HEK293 (cell line): ENCODE results near the gene ZNF473.

Experiments used
- CTCF ChIP-seq: fragments of 450-650 bp; formaldehyde crosslinking; IDR thresholded peaks from 2 replicates; pipeline ENCODE4 v1.5.1; 2016; ENCODE audit warnings: missing biosample characterization, missing genetic modification characterization
- PRDM6 ChIP-seq: fragments of 450-650 bp; formaldehyde crosslinking; IDR thresholded peaks from 2 replicates; pipeline ENCODE4 v1.5.1; 2017; ENCODE audit warnings: missing biosample characterization, missing genetic modification characterization
- YY1 ChIP-seq: fragments of 450-650 bp; formaldehyde crosslinking; IDR thresholded peaks from 2 replicates; pipeline ENCODE4 v1.5.1; 2018; ENCODE audit warnings: missing biosample characterization, missing genetic modification characterization
- ZNF23 ChIP-seq: fragments of 450-650 bp; formaldehyde crosslinking; IDR thresholded peaks from 2 replicates; pipeline ENCODE4 v1.5.1; 2016; ENCODE audit warnings: missing biosample characterization, missing genetic modification characterization, borderline replicate concordance
- ZNF341 ChIP-seq: fragments of 450-650 bp; formaldehyde crosslinking; IDR thresholded peaks from 2 replicates; pipeline ENCODE4; 2016; ENCODE audit warnings: low read depth, missing biosample characterization, missing genetic modification characterization
- ZNF350 ChIP-seq: fragments of 450-650 bp; formaldehyde crosslinking; IDR thresholded peaks from 2 replicates; pipeline ENCODE4 v1.5.0; 2017; ENCODE audit warnings: missing biosample characterization, mild to moderate bottlenecking, missing genetic modification characterization
- ZNF473 ChIP-seq: fragments of 450-650 bp; formaldehyde crosslinking; IDR thresholded peaks from 2 replicates; pipeline ENCODE4 v1.5.1; 2017; ENCODE audit warnings: missing biosample characterization, missing genetic modification characterization
- ZNF529 ChIP-seq: fragments of 450-650 bp; formaldehyde crosslinking; IDR thresholded peaks from 2 replicates; pipeline ENCODE4 v1.5.1; 2017; ENCODE audit warnings: missing genetic modification characterization, missing biosample characterization; ENCODE audit not compliant: insufficient replicate concordance
- TF ChIP-seq, protein P1 (sequence below): fragments of 450-650 bp; formaldehyde crosslinking; IDR thresholded peaks from 2 replicates; pipeline ENCODE4 v1.5.1; 2016; ENCODE audit warnings: missing biosample characterization, missing genetic modification characterization
- TF ChIP-seq, protein P2 (sequence below): fragments of 450-650 bp; formaldehyde crosslinking; IDR thresholded peaks from 2 replicates; pipeline ENCODE4 v1.5.1; 2017; ENCODE audit warnings: missing biosample characterization, missing genetic modification characterization

- no peak for TF ChIP-seq ZNF23
- TF ChIP-seq CTCF (tag by site-specific recombination): no peak
- TF ChIP-seq, protein P1, sequence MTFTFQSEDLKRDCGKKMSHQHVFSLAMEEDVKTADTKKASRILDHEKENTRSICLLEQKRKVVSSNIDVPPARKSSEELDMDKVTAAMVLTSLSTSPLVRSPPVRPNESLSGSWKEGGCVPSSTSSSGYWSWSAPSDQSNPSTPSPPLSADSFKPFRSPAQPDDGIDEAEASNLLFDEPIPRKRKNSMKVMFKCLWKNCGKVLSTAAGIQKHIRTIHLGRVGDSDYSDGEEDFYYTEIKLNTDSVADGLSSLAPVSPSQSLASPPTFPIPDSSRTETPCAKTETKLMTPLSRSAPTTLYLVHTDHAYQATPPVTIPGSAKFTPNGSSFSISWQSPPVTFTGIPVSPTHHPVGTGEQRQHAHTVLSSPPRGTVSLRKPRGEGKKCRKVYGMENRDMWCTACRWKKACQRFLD (tag by site-specific recombination): no peak
- no peak for TF ChIP-seq YY1 (tag by site-specific recombination)
- TF ChIP-seq ZNF529 (tag by site-specific recombination): no peak
- TF ChIP-seq, protein P2, sequence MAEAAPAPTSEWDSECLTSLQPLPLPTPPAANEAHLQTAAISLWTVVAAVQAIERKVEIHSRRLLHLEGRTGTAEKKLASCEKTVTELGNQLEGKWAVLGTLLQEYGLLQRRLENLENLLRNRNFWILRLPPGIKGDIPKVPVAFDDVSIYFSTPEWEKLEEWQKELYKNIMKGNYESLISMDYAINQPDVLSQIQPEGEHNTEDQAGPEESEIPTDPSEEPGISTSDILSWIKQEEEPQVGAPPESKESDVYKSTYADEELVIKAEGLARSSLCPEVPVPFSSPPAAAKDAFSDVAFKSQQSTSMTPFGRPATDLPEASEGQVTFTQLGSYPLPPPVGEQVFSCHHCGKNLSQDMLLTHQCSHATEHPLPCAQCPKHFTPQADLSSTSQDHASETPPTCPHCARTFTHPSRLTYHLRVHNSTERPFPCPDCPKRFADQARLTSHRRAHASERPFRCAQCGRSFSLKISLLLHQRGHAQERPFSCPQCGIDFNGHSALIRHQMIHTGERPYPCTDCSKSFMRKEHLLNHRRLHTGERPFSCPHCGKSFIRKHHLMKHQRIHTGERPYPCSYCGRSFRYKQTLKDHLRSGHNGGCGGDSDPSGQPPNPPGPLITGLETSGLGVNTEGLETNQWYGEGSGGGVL (tag by site-specific recombination): no peak
- no peak for TF ChIP-seq ZNF350 (tag by site-specific recombination)
- TF ChIP-seq ZNF473: no peak
- TF ChIP-seq PRDM6 (tag by site-specific recombination): no peak
- no peak for TF ChIP-seq ZNF341 (tag by site-specific recombination)
Measured at GRCh38 chr19:49981603-49982593, 43.9 kb upstream of the ZNF473 start.
